Suprapubic skin (tissue), 4 donors: Measurements from ENCODE around the gene FAM170B. TPM values are rescaled to one million over a fixed set of nuclear protein-coding genes. Genes with fewer than 3 reads are reported as not detected.

ENCODE experiments used
- DNase-seq, 2 donors: peaks; one replicate each; pipeline ENCODE4 v3.0.0-alpha.2; 2019; ENCODE audit warnings: low spot score in 2 of 2
- H3K27ac ChIP-seq: fragments of 200-600 bp; sonication (generic); one replicate; pipeline ENCODE4 v1.5.1; 2019
- H3K27me3 ChIP-seq: fragments of 200-600 bp; sonication (generic); one replicate; pipeline ENCODE4 v1.5.1; 2019
- H3K36me3 ChIP-seq: fragments of 200-600 bp; sonication (generic); one replicate; pipeline ENCODE4 v1.5.1; 2019
- H3K4me1 ChIP-seq: fragments of 200-600 bp; sonication (generic); one replicate; pipeline ENCODE4 v1.5.1; 2019
- H3K4me3 ChIP-seq: fragments of 200-600 bp; sonication (generic); one replicate; pipeline ENCODE4 v1.5.1; 2019; ENCODE audit warnings: mild to moderate bottlenecking
- H3K9me3 ChIP-seq: fragments of 200-600 bp; sonication (generic); one replicate; pipeline ENCODE4 v1.5.1; 2019
- CTCF ChIP-seq, 2 donors: fragments of 200-600 bp in 1 of 2; fragments of 450-650 bp in 1 of 2; sonication (generic) in 1 of 2; IDR thresholded peaks; one replicate each; pipeline ENCODE4 v1.5.1; 2016 to 2019; ENCODE audit warnings: antibody characterized with exemption in 2 of 2, mild to moderate bottlenecking in 1 of 2, moderate library complexity in 1 of 2
- EP300 ChIP-seq: sonication (generic); formaldehyde crosslinking; IDR thresholded peaks from one replicate; pipeline ENCODE4 v1.6.1; 2017; ENCODE audit warnings: antibody characterized with exemption
- POLR2A ChIP-seq, 2 donors: fragments of 450-650 bp; IDR thresholded peaks; one replicate each; pipeline ENCODE4 v1.6.1; 2017; ENCODE audit warnings: antibody characterized with exemption in 2 of 2, mild to moderate bottlenecking in 2 of 2, moderate library complexity in 2 of 2
- POLR2AphosphoS5 ChIP-seq, 3 donors: sonication (generic); formaldehyde crosslinking; IDR thresholded peaks; one replicate each; pipeline ENCODE4 v1.6.1; 2017; ENCODE audit warnings: antibody characterized with exemption in 3 of 3
- WGBS: methylation state at CpG from one replicate; pipeline ENCODE4 v1.1.5; 2018; 5-methylcytosine and 5-hydroxymethylcytosine counted together
- total RNA-seq, 4 donors: library from RNA; depleted of rRNA; stranded (reverse); fragments of >200 nt; gene quantifications; one replicate each; pipeline ENCODE4 v1.1.0, GENCODE V29; 2016

FAM170B gene
- total RNA-seq, 4 donors from 2014 or later = not detected

DNA sequence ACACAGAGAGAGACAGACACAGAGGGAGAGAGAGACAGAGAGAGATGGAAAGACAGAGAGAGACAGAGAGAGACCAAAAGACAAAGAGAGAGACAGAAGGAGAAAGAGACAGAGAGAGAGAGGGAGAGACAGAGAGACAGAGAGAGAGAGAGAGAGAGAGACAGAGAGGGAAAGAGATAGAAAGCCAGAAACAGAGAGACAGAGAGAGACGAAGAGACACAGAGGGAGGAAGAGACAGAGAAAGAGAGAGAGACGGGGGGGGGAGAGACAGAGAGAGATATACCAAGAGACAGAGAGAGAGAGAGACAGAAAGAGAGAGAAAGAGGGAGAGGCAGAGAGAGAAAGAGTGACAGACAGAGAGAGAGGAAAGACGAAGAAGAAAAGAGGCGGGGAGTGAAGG, 28.7 kb downstream of the FAM170B start:
- Histone ChIP-seq H3K4me1 (peaks cover 20% of the 10 kb centered on the region), H3K9me3 (no peaks in the 10 kb centered on the region), H3K36me3 (no peaks in the 10 kb centered on the region), H3K27ac (no peak overlapping the region), H3K27me3 (no peaks in the 10 kb centered on the region), H3K4me3 (no peak overlapping the region)
- DNase-seq = no peak
- TF ChIP-seq EP300 (no peak), POLR2A (IDR thresholded peaks at IDR 0.05) (no peak), POLR2AphosphoS5 (IDR thresholded peaks at IDR 0.05) (no peak), CTCF (IDR thresholded peaks at IDR 0.05) (no peak)
- 94% methylated on average over 4 of the region's 4 CpGs for WGBS

DNA sequence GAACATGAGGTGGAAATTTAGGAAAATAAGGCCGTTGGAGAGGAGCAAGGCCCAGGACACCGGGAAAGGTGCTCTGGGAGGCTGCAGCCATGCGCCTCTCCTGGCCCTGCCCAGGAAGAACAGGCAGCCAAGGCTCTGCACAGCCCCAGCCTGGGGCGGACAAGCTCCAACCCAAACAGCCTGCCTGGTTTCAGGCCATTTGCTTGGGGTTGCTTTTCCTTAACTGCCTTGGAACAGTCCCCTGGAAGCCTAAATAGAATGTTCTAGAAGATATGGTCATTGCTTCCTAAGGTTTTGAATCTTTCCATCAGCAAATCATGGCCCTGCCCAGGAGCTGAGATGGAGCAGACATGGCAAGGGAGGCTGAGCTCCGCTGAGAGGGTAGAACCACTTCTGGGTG, 29.5 kb downstream of the FAM170B start:
- TF ChIP-seq EP300 (no peak), POLR2AphosphoS5 (IDR thresholded peaks at IDR 0.05) (no peak), POLR2A (IDR thresholded peaks at IDR 0.05) (no peak), CTCF (IDR thresholded peaks at IDR 0.05) (no peak)
- 67% methylated on average over 5 of the region's 5 CpGs for WGBS
- Histone ChIP-seq H3K4me3 (no peak overlapping the region), H3K27me3 (no peaks in the 10 kb centered on the region), H3K4me1 (peaks cover 15% of the 10 kb centered on the region), H3K9me3 (no peaks in the 10 kb centered on the region), H3K27ac (no peak overlapping the region), H3K36me3 (no peaks in the 10 kb centered on the region)
- no peak for DNase-seq

- H3K27ac ChIP-seq = no peak overlapping the region
- peaks cover 11% of the 10 kb centered on the region for H3K4me1 ChIP-seq
- no peak overlapping the region for H3K4me3 ChIP-seq
- no peak for DNase-seq
- no peaks in the 10 kb centered on the region for H3K9me3 ChIP-seq
- no peaks in the 10 kb centered on the region for H3K27me3 ChIP-seq
- 86% methylated on average over 4 of the region's 4 CpGs for WGBS
- TF ChIP-seq CTCF (IDR thresholded peaks at IDR 0.05) = no peak
- no peak for TF ChIP-seq POLR2A (IDR thresholded peaks at IDR 0.05)
- no peak for TF ChIP-seq EP300
- no peak for TF ChIP-seq POLR2AphosphoS5 (IDR thresholded peaks at IDR 0.05)
- no peaks in the 10 kb centered on the region for H3K36me3 ChIP-seq
Measured at GRCh38 chr10:49103761-49104160, 30.1 kb downstream of the FAM170B start.

GRCh38 chr10:49099046-49099445, 34.8 kb downstream of the FAM170B start:
- DNase-seq = no peak
- no peaks in the 10 kb centered on the region for H3K27me3 ChIP-seq
- no peak overlapping the region for H3K27ac ChIP-seq
- H3K36me3 ChIP-seq = no peaks in the 10 kb centered on the region
- WGBS = 84% methylated on average over 8 of the region's 8 CpGs
- H3K4me3 ChIP-seq = no peak overlapping the region
- no peak for TF ChIP-seq CTCF (IDR thresholded peaks at IDR 0.05)
- TF ChIP-seq POLR2AphosphoS5 (IDR thresholded peaks at IDR 0.05) = no peak
- no peaks in the 10 kb centered on the region for H3K9me3 ChIP-seq
- H3K4me1 ChIP-seq = no peaks in the 10 kb centered on the region

GRCh38 chr10:49096890-49097445, 36.9 kb downstream of the FAM170B start:
- Histone ChIP-seq H3K4me3 (no peak overlapping the region), H3K4me1 (no peaks in the 10 kb centered on the region), H3K27me3 (no peaks in the 10 kb centered on the region), H3K9me3 (no peaks in the 10 kb centered on the region), H3K36me3 (no peaks in the 10 kb centered on the region), H3K27ac (no peak overlapping the region)
- DNase-seq = no peak
- WGBS = 86% methylated on average over 4 of the region's 8 CpGs
- TF ChIP-seq EP300 (no peak), POLR2AphosphoS5 (IDR thresholded peaks at IDR 0.05) (no peak), POLR2A (IDR thresholded peaks at IDR 0.05) (no peak), CTCF (IDR thresholded peaks at IDR 0.05) (no peak)
